ENCODE data around the gene CCNL2. TPM values are rescaled to one million over a fixed set of nuclear protein-coding genes. Genes with fewer than 3 reads are reported as not detected.
A peak's percentile ranks its signal among the peaks of the same experiment; 100 is the strongest.

CCNL2 gene
- total RNA-seq, 4 donors from 2014 or later: 35.0 to 91.1 (median 43.7) TPM

DNA sequence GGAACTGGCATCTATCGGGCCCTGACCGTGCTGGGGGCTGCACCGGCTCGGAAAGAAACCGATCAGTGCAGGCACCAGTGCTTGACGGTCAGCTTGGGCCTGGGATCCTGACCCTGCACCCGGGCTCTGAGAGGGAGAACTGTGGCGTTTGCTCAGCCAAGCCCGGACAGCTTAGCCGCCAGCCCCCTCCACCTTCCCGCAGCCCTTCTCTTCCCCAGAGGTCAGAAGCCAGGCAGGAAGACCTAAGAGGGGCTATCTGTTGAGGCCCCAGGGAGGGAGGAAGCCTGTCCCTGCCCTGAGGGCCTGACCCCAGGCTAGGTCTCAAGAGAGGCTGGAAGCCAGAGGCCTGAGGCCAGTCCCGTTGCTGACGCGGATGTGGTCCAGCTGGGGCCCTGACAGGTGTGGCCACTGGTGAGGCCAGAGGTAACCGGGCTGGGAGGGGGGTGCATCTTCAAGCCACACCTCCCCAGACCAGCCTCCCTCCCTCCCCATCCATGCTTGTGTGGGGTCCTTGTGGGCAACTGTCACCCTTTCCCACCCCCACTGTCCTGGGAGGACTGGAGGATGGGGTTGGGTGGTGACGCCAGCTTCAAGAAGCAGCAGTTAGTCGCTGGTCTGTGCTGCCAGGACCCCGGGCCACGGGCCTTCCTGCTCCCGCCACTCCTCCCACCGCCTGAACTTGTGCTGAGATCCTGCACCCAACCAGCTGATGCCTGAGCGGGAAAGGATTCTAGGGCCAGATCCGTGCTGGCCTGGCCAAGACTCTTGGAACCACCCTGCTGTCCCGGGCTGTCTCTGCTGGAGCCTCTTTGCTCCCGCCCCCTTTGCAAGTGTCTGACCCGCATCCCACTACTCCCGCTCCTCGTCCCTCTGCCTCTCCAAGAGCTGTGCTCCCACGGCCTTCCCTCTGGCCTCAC lies 47.4 kb downstream of the CCNL2 start:
- H3K27me3 ChIP-seq: peaks cover 0 to 16% (median 7%) of the 10 kb centered on the region in 3 donors
- H3K36me3 ChIP-seq: no peaks in the 10 kb centered on the region
- ATAC-seq (no peak), DNase-seq (peak in 1 of 2 donors; percentile 58)
- TF ChIP-seq POLR2A (IDR thresholded peaks at IDR 0.05) (no peak), CTCF (IDR thresholded peaks at IDR 0.05 in 4 of 5, conservative IDR thresholded peaks at IDR 0.05 in 1 of 5) (no peak)
- H3K4me3 ChIP-seq: no peak overlapping the region
- in situ Hi-C loops (cut with MboI; ENCODE audit: low sequenced_read_pairs in 4 of 4): no loop called here
- H3K4me1 ChIP-seq: peaks cover 27 to 44% of the 10 kb centered on the region in 2 donors
- H3K9me3 ChIP-seq: no peaks in the 10 kb centered on the region
- intact Hi-C loops (cut with DNase I; ENCODE audit: low total_unique reads): no loop called here
- H3K27ac ChIP-seq: peak overlapping the region; percentile 59 to 67 (median 64)

- Histone ChIP-seq H3K9me3 (no peaks in the 10 kb centered on the region), H3K4me3 (peak within 1 kb of the TSS; percentile 61 to 89 (median 72)), H3K27me3 (peaks cover 0 to 10% (median 0%) of the 10 kb centered on the region in 3 donors), H3K36me3 (no peaks in the 10 kb centered on the region), H3K4me1 (peaks cover 50 to 58% of the 10 kb centered on the region in 2 donors), H3K27ac (peak within 1 kb of the TSS; percentile 96 to 99 (median 98))
- in situ Hi-C loops (cut with MboI; ENCODE audit: low sequenced_read_pairs in 4 of 4): no loop called here
- intact Hi-C loops (cut with DNase I; ENCODE audit: low total_unique reads): loop anchor here (1.0 to 5.0 kb wide), 5 partner anchors 25 to 367 kb away; partner anchors contain the start of genes AURKAIP1, CCNL2, CPTP and INTS11
- DNase-seq: no peak
- ATAC-seq: peak; percentile 48 to 57
- TF ChIP-seq POLR2A (IDR thresholded peaks at IDR 0.05) (peak; percentile 75 to 81), CTCF (IDR thresholded peaks at IDR 0.05 in 4 of 5, conservative IDR thresholded peaks at IDR 0.05 in 1 of 5) (peak; percentile 39 to 77 (median 63))
These were observed 49.7 kb downstream of the CCNL2 start, which contains the start of gene DVL1 for GRCh38 chr1:1349256-1350012. Gene DVL1, minus strand, starts transcription at chr1:1349418. Its CDS starts 353 bp downstream, at chr1:1349065.

DNA sequence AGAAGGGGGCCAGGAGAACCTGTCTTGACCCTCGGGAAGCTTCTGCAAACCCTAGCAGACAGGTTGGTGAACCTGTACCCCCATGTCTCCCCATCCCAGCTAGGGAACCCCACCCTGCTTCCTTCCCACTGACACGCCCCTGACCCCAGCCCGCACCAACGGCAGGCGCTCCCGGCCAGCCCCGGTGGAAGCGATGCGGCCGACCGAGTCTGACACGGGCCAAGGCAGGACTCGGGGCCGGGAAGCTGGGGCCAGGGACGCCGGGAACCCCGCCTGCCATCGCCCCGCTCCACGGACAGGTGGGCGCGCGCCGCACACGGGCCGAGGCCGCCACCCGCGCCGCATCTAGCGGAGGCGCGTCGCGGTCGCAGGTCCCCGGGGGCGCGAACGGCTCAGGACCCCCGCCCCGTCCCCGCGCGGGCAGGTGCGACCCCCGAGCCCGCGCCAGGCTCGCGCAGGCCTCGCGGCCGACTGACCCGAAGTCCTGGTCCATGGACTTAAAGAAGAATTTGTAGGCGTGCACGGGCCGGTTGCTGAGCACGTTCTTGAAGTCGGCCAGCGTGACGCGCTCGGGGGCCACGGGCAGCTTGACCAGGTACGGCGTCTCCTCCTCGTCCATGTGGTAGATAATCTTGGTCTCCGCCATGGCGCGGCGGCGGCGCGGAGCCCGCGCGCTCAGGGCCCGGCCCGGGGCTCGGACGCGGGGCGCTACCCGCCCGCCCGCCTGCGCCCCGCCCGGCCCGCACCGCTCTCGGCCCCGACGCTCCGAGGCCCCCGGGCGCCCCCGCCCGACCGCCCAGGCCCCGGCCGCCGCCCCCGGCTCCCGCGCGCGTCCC lies 50.5 kb downstream of the CCNL2 start:
- peak overlapping the region; percentile 96 to 99 (median 98) for H3K27ac ChIP-seq
- peaks cover 0 to 2% (median 0%) of the 10 kb centered on the region in 3 donors for H3K27me3 ChIP-seq
- peak; percentile 9 to 16 for ATAC-seq
- in situ Hi-C loops (cut with MboI; ENCODE audit: low sequenced_read_pairs in 4 of 4): no loop called here
- H3K4me3 ChIP-seq: peak overlapping the region; percentile 56 to 74 (median 60)
- intact Hi-C loops (cut with DNase I; ENCODE audit: low total_unique reads): loop anchor here (1.0 to 5.0 kb wide), 6 partner anchors 24 to 366 kb away; partner anchors contain the start of genes AURKAIP1, CCNL2, CPTP and INTS11
- DNase-seq: no peak
- no peak for TF ChIP-seq POLR2A (IDR thresholded peaks at IDR 0.05)
- no peak for TF ChIP-seq CTCF (IDR thresholded peaks at IDR 0.05 in 4 of 5, conservative IDR thresholded peaks at IDR 0.05 in 1 of 5)
- H3K9me3 ChIP-seq: no peaks in the 10 kb centered on the region
- peaks cover 55 to 59% of the 10 kb centered on the region in 2 donors for H3K4me1 ChIP-seq
- H3K36me3 ChIP-seq: no peaks in the 10 kb centered on the region
